Measurements from ENCODE around the gene TRIM44.

GRCh38 chr11:35617316-35617686 is 45.3 kb upstream of the TRIM44 start:
- no peak for TF ChIP-seq CTCF (IDR thresholded peaks at IDR 0.05; ENCODE audit: low read depth, low read length)
- TF ChIP-seq POLR2A (IDR thresholded peaks at IDR 0.05; ENCODE audit: extremely low read depth, insufficient read length) = no peak
- TF ChIP-seq MAX (IDR thresholded peaks at IDR 0.05; ENCODE audit: low read depth, low read length) = no peak
- no peak for TF ChIP-seq MYC (IDR thresholded peaks at IDR 0.05; ENCODE audit: low read depth, low read length)
